Skeletal muscle satellite cell (primary cell): ENCODE data around the gene IGSF9.

ENCODE experiments used
- H3K27me3 ChIP-seq: 2 replicates; pipeline ENCODE4 v1.7.0; 2013; ENCODE audit warnings: low read length; ENCODE audit not compliant: control insufficient read depth, insufficient read depth
- H3K36me3 ChIP-seq: 2 replicates; pipeline ENCODE4 v1.7.0; 2013; ENCODE audit warnings: mild to moderate bottlenecking, control low read depth, low read length; ENCODE audit not compliant: insufficient read depth
- H3K4me1 ChIP-seq: 2 replicates; pipeline ENCODE4 v1.7.0; 2013; ENCODE audit warnings: low read length; ENCODE audit not compliant: control insufficient read depth, insufficient read depth
- H3K4me2 ChIP-seq: 2 replicates; pipeline ENCODE4 v1.7.0; 2013; ENCODE audit warnings: mild to moderate bottlenecking, low read length
- H3K4me3 ChIP-seq: 2 replicates; pipeline ENCODE4 v1.7.0; 2013; ENCODE audit warnings: low read length
- H3K9ac ChIP-seq: 2 replicates; pipeline ENCODE4 v1.7.0; 2013; ENCODE audit warnings: mild to moderate bottlenecking, low read depth, low read length, moderate library complexity
- H3K9me3 ChIP-seq: replicated peaks from 2 replicates; pipeline ENCODE4 v1.7.0; 2013; ENCODE audit warnings: mild to moderate bottlenecking, control low read depth, low read length

Gene IGSF9

GRCh38 chr1:159928491-159929050, 16.8 kb downstream of the IGSF9 start:
- no peak overlapping the region for H3K9ac ChIP-seq
- H3K4me2 ChIP-seq, result no peak overlapping the region
- no peak overlapping the region for H3K4me3 ChIP-seq
- no peaks in the 10 kb centered on the region for H3K9me3 ChIP-seq
- H3K4me1 ChIP-seq, result peaks cover 6% of the 10 kb centered on the region
- H3K36me3 ChIP-seq, result no peaks in the 10 kb centered on the region
- peaks cover 3% of the 10 kb centered on the region for H3K27me3 ChIP-seq

GRCh38 chr1:159927849-159928431, 17.5 kb downstream of the IGSF9 start:
- H3K9ac ChIP-seq, result no peak overlapping the region
- no peaks in the 10 kb centered on the region for H3K9me3 ChIP-seq
- peaks cover 3% of the 10 kb centered on the region for H3K27me3 ChIP-seq
- no peak overlapping the region for H3K4me3 ChIP-seq
- H3K4me2 ChIP-seq, result no peak overlapping the region
- H3K36me3 ChIP-seq, result no peaks in the 10 kb centered on the region
- peaks cover 13% of the 10 kb centered on the region for H3K4me1 ChIP-seq

GRCh38 chr1:159927211-159927848, 18.1 kb downstream of the IGSF9 start:
- H3K36me3 ChIP-seq, result no peaks in the 10 kb centered on the region
- no peak overlapping the region for H3K9ac ChIP-seq
- H3K4me2 ChIP-seq, result no peak overlapping the region
- peaks cover 3% of the 10 kb centered on the region for H3K27me3 ChIP-seq
- peaks cover 19% of the 10 kb centered on the region for H3K4me1 ChIP-seq
- no peak overlapping the region for H3K4me3 ChIP-seq
- no peaks in the 10 kb centered on the region for H3K9me3 ChIP-seq

- H3K9ac ChIP-seq, result peak overlapping the region; percentile 100
- H3K36me3 ChIP-seq, result peaks cover 7% of the 10 kb centered on the region
- peaks cover 35% of the 10 kb centered on the region for H3K4me1 ChIP-seq
- H3K4me3 ChIP-seq, result peak overlapping the region; percentile 91
- no peaks in the 10 kb centered on the region for H3K9me3 ChIP-seq
- no peaks in the 10 kb centered on the region for H3K27me3 ChIP-seq
- peak overlapping the region; percentile 95 for H3K4me2 ChIP-seq
These were observed 19.7 kb downstream of the IGSF9 start for GRCh38 chr1:159925719-159926078.

GRCh38 chr1:159924791-159925718, 20.4 kb downstream of the IGSF9 start, which contains the start of gene TAGLN2:
Gene TAGLN2, minus strand, starts transcription at chr1:159925507. Its CDS starts 4,998 bp downstream, at chr1:159920509.
- Histone ChIP-seq H3K9ac (peak within 1 kb of the TSS; percentile 100), H3K4me1 (peaks cover 40% of the 10 kb centered on the region), H3K4me2 (peak within 1 kb of the TSS; percentile 95), H3K36me3 (peaks cover 13% of the 10 kb centered on the region), H3K27me3 (no peaks in the 10 kb centered on the region), H3K4me3 (peak within 1 kb of the TSS; percentile 91), H3K9me3 (no peaks in the 10 kb centered on the region)

- Histone ChIP-seq H3K4me1 (peaks cover 49% of the 10 kb centered on the region), H3K4me2 (peak overlapping the region; percentile 95), H3K36me3 (peaks cover 22% of the 10 kb centered on the region), H3K27me3 (no peaks in the 10 kb centered on the region), H3K9ac (peak overlapping the region; percentile 100), H3K9me3 (no peaks in the 10 kb centered on the region), H3K4me3 (peak overlapping the region; percentile 91)
These were observed 21.2 kb downstream of the IGSF9 start for GRCh38 chr1:159924025-159924790.

- Histone ChIP-seq H3K4me1 (peaks cover 57% of the 10 kb centered on the region), H3K4me3 (peak overlapping the region; percentile 91), H3K9ac (peak overlapping the region; percentile 100), H3K27me3 (no peaks in the 10 kb centered on the region), H3K36me3 (peaks cover 29% of the 10 kb centered on the region), H3K9me3 (no peaks in the 10 kb centered on the region), H3K4me2 (peak overlapping the region; percentile 95)
These were observed 22.0 kb downstream of the IGSF9 start for GRCh38 chr1:159923203-159924024.

GRCh38 chr1:159922511-159923202, 22.8 kb downstream of the IGSF9 start:
- Histone ChIP-seq H3K4me1 (peaks cover 63% of the 10 kb centered on the region), H3K4me2 (peak overlapping the region; percentile 95), H3K9me3 (no peaks in the 10 kb centered on the region), H3K36me3 (peaks cover 37% of the 10 kb centered on the region), H3K9ac (peak overlapping the region; percentile 100), H3K27me3 (no peaks in the 10 kb centered on the region), H3K4me3 (peak overlapping the region; percentile 91)

- H3K36me3 ChIP-seq, result peaks cover 41% of the 10 kb centered on the region
- no peaks in the 10 kb centered on the region for H3K27me3 ChIP-seq
- H3K4me3 ChIP-seq, result peak overlapping the region; percentile 91
- peaks cover 68% of the 10 kb centered on the region for H3K4me1 ChIP-seq
- peak overlapping the region; percentile 95 for H3K4me2 ChIP-seq
- peak overlapping the region; percentile 100 for H3K9ac ChIP-seq
- no peaks in the 10 kb centered on the region for H3K9me3 ChIP-seq
These were observed 23.5 kb downstream of the IGSF9 start for GRCh38 chr1:159921700-159922504.
